NCI-H748 (cell line): ENCODE results near the gene FKBP2.
"Not testable (repeated sequence)": the region's sequence is repeated elsewhere in the genome, so short reads cannot be mapped to it uniquely, and the experiment has no call there.

Experiments
- DNase-seq: peaks from one replicate; lab custom pipeline; 2025; ENCODE audit not compliant: unreplicated experiment; lab: John Stamatoyannopoulos, UW

FKBP2 gene

DNA sequence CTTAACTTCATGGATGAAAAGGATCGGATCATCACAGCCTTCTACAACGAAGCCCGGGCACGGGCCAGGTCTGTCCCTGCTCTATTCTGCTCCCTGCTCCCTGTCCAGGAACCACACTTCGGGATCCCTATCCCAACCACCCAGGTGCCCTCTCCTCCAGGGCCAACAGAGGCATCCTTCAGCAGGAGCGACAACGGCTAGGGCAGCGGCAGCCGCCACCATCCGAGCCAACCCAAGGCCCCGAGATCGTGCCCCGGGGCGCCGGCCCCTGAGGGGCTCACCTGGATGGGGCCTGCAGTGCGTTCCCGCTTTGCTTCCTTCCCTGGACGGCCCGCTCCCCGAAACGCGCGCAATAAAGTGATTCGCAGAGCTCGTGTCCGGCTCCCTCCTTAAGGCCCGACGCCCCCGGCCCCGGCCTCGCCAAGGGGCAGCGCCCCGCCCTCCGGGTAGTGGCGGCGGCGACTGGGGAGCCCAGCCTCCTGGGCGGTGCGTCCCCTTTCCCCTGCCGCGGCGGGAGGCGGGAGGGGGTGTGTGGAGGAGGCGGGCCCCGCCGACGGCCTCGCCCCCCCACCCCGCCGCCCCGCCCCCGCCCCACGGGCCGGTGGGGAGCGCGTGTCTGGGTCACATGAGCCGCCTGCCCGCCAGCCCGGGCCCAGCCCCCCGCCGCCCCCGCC is 6.8 kb upstream of the FKBP2 start, which contains the start of gene VEGFB:
TSS of gene VEGFB (plus strand) at position 672 of the 674 bp plus-strand sequence. CDS start 250 bp downstream, outside the sequence.
- DNase-seq, result peak; percentile 80

- DNase-seq, result peak; percentile 71
Observed at GRCh38 chr11:64234647-64235379, 6.1 kb upstream of the FKBP2 start.

- no peak for DNase-seq
Observed at GRCh38 chr11:64235437-64236161, 5.3 kb upstream of the FKBP2 start.

- DNase-seq, result peak; percentile 97
Observed at GRCh38 chr11:64237484-64237951, 3.4 kb upstream of the FKBP2 start.

- DNase-seq, result no peak
Observed at GRCh38 chr11:64238076-64238475, 2.8 kb upstream of the FKBP2 start.

DNA sequence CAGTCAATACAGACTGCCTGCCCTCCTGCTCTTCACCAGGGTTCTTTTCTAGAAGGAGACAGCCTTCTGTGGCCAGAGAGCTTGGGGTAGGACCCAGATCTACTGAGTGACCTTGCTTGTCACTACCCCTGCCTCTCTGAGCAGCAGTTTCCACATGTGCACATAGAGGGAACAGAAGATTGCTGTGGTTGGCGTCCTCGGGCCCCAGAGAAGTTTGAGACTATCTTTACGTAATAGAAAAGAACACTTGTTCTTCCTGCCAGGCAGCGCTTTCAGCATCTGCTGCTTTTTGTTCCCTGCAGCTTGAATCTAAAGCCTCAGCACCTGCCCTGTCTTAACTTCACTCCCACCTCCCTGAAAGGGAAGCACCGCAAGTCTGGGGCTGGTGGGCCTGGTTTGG is 1.9 kb upstream of the FKBP2 start:
- no peak for DNase-seq

GRCh38 chr11:64239662-64240434 is 1.0 kb upstream of the FKBP2 start:
- no peak for DNase-seq

GRCh38 chr11:64241241-64241490 is 271 bp downstream of the FKBP2 start:
- no peak for DNase-seq

GRCh38 chr11:64241491-64242374 is 838 bp downstream of the FKBP2 start:
- DNase-seq, result peak; percentile 97

DNA sequence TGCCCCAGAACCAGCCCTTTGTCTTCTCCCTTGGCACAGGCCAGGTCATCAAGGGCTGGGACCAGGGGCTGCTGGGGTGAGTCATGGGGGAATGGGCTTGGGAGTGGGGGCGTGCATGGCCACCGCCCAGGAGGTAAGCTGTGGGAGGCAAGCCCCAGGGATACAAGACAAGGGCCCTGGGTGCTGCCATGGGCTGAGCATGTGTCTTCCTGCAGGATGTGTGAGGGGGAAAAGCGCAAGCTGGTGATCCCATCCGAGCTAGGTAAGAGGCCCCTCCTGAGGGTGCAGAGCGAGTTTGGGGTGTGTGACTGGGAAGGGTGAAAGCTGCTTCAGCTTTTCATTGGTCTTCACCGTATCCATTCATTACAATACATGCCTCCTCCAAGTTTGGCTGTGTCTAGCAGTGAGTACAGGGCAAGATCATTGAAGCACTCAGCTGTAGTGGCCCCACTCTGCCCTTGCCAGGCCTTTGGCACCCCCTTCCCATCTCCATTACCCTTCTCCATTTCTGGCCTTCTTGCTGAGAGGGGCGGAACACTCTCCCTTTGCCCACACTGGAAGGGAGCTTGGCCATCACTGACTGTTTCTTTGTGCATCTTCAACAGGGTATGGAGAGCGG is 2.5 kb downstream of the FKBP2 start:
- DNase-seq, result no peak

DNA sequence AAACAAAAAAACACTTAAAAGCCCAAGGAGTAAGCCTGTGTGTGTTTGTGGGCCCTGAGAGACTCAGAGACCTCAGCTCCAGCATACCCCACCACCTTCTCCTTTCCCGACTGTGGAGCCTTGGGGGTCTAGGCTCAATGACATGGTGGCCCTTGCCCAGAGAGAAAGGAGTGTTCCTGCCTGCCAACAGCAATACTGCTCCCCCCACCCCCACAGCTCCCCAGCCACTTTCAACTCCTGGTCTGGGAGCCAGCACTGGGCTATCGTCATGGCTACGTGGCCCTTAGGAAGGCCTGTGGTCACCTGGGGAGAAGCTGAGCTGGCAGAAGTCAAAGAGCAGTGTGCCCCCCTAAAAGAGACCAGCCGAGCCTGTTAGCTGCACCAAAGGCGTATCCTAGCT is 3.2 kb downstream of the FKBP2 start:
- DNase-seq, result no peak

GRCh38 chr11:64244966-64245365 is 4.1 kb downstream of the FKBP2 start:
- no peak for DNase-seq

GRCh38 chr11:64245401-64245796 is 4.5 kb downstream of the FKBP2 start:
- peak; percentile 43 for DNase-seq

- DNase-seq, result peak; percentile 56
Observed at GRCh38 chr11:64245797-64246620, 5.1 kb downstream of the FKBP2 start.

- not testable (repeated sequence) for DNase-seq
Observed at GRCh38 chr11:64246621-64246870, 5.7 kb downstream of the FKBP2 start.

DNA sequence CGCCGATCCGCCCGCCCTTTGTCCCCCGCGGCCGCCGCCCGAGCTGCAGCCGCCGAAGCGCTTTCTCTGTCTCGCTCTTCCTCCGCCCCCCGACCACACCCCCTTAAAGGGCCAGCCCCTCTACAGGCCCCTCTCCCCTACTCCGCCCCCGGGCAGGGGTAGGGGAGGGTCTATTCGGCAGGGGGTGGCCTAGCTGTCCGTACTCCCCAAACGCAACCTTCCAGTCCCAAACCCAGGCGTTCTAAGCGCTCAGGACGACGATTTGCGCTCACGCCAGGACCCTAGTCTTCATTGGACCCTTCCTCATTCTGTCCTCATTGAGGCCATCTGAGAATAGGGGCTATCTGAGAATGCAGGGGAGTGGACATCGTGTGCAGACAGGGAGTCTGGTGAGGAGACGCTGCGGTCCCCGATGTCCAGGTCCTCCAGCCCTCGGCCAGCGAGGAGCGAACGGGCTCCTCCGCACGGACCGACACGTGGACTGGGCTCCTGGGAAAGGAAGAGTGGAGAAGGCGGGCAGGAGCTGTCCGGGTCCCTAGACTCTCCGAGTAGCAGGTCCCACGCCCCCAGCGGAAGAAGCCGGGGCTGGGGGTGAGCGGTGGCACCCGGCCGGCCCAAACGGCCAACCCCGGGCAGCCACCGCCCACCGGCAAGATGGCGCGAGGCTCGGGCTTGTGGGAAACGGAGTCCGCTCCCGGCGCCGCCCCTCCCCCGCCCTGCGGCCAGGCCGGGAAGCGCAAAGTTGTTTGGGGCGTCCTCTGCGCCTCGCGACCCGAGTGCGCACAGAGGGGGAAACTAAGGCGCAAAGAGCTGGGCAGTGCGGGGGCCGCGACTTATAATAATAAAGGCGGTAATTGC is 6.2 kb downstream of the FKBP2 start, which contains the start of gene PPP1R14B:
TSS of gene PPP1R14B (minus strand) at position 73 of the 858 bp plus-strand sequence. CDS start 270 bp downstream, outside the sequence.
- peak; percentile 91 for DNase-seq

DNA sequence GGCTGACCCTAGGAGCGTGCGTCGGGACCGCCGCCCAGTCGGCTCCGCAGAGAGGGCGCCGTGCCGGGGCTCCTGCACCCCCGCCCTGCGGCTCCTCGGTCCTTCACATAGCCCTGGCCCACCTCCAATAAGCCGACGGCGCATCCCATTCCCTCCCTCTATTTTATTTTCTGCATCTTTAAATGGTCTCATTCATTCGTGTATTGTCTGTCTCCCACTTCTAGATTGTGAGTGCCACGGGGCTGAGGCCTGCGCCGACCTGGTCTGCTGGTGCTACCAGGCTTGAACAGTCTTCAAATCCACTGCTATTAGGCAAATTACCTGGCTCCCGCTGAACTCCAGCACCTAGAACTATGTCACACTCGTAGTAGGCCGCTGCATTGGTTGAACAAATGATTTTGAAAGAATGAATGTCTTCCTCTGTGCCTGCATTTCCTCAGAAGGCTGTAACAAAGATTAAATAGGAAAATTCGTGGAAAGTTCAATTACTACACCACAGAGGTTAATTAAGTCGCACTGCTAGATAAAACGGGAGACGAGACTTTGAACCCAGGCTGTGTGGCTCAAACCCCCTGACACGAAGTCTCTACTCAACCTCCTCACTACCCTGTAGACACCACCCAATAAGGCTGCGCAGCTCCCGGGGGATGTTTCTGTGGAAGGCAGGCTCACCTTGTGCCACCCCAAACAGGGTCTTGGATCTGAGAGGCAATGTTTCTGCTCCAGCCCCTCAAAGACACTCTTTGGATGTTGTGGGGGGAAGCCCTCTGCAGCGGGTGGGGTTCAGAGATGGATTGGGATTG is 7.0 kb downstream of the FKBP2 start:
- DNase-seq, result peak; percentile 59
